PFSK-1 (cell line): Measurements from ENCODE around the gene HNRNPAB.

Experiments used
- POLR2AphosphoS5 ChIP-seq: IDR thresholded peaks from 2 replicates; pipeline ENCODE4 v1.6.1; 2012; ENCODE audit warnings: low read depth, mild to moderate bottlenecking, control low read depth, low read length, moderate library complexity
- SIN3A ChIP-seq: IDR thresholded peaks from 2 replicates; pipeline ENCODE4 v1.6.1; 2012; ENCODE audit warnings: mild to moderate bottlenecking, low read length, moderate library complexity, borderline replicate concordance; ENCODE audit not compliant: insufficient read depth
- TF ChIP-seq, protein P1 (sequence below), 2 experiments: IDR thresholded peaks; 2 replicates each; pipeline versions ENCODE4 v1.6.1 to v1.8.0; 2011 to 2012; ENCODE audit warnings: low read depth in 2 of 2, low read length in 2 of 2, control low read depth in 1 of 2, inconsistent platforms in 1 of 2, mild to moderate bottlenecking in 1 of 2, moderate library complexity in 1 of 2; ENCODE audit not compliant: insufficient read depth in 1 of 2

DNA sequence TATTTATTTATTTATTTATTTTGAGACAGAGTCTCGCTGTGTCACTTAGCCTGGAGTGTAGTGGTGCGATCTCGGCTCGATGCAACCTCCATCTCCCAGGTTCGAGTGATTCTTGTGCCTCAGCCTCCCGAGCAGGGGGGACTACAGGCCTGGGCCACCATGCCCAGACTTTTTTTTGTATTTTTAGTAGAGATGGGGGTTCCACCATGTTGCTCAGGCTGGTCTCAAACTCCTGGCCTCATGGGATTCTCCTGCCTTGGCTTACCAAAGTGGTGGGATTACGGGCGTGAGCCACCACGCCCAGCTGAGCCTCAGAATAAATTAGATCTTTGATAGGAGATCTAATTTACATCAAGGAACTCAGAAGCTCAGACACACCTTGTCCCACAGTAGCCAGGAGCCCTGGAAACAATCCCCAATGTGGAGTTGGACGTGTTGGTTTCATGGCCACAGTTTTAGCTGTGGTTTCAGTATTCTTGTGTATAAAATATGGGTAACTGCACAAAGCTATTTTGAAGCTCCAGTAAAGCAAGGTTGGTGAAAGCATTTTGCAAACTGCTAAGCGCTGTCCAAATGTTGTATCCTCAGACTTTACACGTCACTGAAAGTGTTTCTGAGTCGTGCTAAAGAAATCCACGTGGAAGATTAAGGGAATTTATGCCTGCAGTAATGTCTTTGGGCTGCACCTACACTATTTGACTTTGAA, 3.0 kb upstream of the HNRNPAB start:
- TF ChIP-seq POLR2AphosphoS5 (no peak), SIN3A (no peak)
- TF ChIP-seq, protein P1, sequence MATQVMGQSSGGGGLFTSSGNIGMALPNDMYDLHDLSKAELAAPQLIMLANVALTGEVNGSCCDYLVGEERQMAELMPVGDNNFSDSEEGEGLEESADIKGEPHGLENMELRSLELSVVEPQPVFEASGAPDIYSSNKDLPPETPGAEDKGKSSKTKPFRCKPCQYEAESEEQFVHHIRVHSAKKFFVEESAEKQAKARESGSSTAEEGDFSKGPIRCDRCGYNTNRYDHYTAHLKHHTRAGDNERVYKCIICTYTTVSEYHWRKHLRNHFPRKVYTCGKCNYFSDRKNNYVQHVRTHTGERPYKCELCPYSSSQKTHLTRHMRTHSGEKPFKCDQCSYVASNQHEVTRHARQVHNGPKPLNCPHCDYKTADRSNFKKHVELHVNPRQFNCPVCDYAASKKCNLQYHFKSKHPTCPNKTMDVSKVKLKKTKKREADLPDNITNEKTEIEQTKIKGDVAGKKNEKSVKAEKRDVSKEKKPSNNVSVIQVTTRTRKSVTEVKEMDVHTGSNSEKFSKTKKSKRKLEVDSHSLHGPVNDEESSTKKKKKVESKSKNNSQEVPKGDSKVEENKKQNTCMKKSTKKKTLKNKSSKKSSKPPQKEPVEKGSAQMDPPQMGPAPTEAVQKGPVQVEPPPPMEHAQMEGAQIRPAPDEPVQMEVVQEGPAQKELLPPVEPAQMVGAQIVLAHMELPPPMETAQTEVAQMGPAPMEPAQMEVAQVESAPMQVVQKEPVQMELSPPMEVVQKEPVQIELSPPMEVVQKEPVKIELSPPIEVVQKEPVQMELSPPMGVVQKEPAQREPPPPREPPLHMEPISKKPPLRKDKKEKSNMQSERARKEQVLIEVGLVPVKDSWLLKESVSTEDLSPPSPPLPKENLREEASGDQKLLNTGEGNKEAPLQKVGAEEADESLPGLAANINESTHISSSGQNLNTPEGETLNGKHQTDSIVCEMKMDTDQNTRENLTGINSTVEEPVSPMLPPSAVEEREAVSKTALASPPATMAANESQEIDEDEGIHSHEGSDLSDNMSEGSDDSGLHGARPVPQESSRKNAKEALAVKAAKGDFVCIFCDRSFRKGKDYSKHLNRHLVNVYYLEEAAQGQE (IDR thresholded peaks at IDR 0.05; ENCODE audit: insufficient read depth in 1 of 2, low read depth in 2 of 2, low read length in 2 of 2), result no peak
